Stomach (tissue), 9 donors: Measurements from ENCODE around the gene TNRC18. TPM values are rescaled to one million over a fixed set of nuclear protein-coding genes. Genes with fewer than 3 reads are reported as not detected.
"Not testable (repeated sequence)": the region's sequence is repeated elsewhere in the genome, so short reads cannot be mapped to it uniquely, and the experiment has no call there.

Experiments used
- DNase-seq, 2 donors: peaks; one replicate each; pipeline versions ENCODE4 v3.0.0 to v3.0.0-alpha.2; 2013 to 2019
- H3K27ac ChIP-seq, 5 donors: fragments of 200-600 bp in 4 of 5; sonication (generic) in 4 of 5; one replicate each; pipeline ENCODE4 v1.5.1; 2013 to 2019; ENCODE audit warnings: mild to moderate bottlenecking in 1 of 5, moderate library complexity in 1 of 5
- H3K27me3 ChIP-seq, 3 donors: fragments of 200-600 bp; sonication (generic); one replicate each; pipeline ENCODE4 v1.5.1; 2017 to 2019; ENCODE audit warnings: mixed run types in 1 of 3
- H3K36me3 ChIP-seq, 4 donors: fragments of 200-600 bp; sonication (generic); 1 replicate in 3 of 4; 2 replicates in 1 of 4; pipeline ENCODE4 v1.5.1; 2016 to 2019
- H3K4me1 ChIP-seq, 4 donors: fragments of 200-600 bp; sonication (generic); one replicate each; pipeline ENCODE4 v1.5.1; 2016 to 2019
- H3K4me3 ChIP-seq, 4 donors: fragments of 200-600 bp; sonication (generic) in 3 of 4; one replicate each; pipeline ENCODE4 v1.5.1; 2016 to 2019; ENCODE audit warnings: mild to moderate bottlenecking in 1 of 4
- H3K9me3 ChIP-seq, 4 donors: fragments of 200-600 bp; sonication (generic); one replicate each; pipeline ENCODE4 v1.5.1; 2016 to 2019
- CTCF ChIP-seq, 7 experiments: fragments of 450-650 bp in 4 of 7; fragments of 200-600 bp in 3 of 7; sonication (generic) in 3 of 7; IDR thresholded peaks; one replicate each; pipeline ENCODE4 v1.5.1; 2016 to 2019; ENCODE audit warnings: antibody characterized with exemption in 7 of 7, control low read depth in 2 of 7, mild to moderate bottlenecking in 1 of 7
- EP300 ChIP-seq: sonication (generic); formaldehyde crosslinking; IDR thresholded peaks from one replicate; pipeline ENCODE4 v1.6.1; 2017; ENCODE audit warnings: antibody characterized with exemption
- POLR2A ChIP-seq, 4 donors: fragments of 450-650 bp; IDR thresholded peaks; one replicate each; pipeline ENCODE4 v1.6.1; 2016; ENCODE audit warnings: antibody characterized with exemption in 4 of 4, control low read depth in 2 of 4, mild to moderate bottlenecking in 1 of 4, moderate library complexity in 1 of 4
- POLR2AphosphoS5 ChIP-seq, 3 donors: sonication (generic); formaldehyde crosslinking; IDR thresholded peaks; one replicate each; pipeline ENCODE4 v1.6.1; 2016; ENCODE audit warnings: antibody characterized with exemption in 3 of 3
- WGBS, 5 donors: extraction: QIAGEN DNeasy Blood & Tissue Kit in 3 of 5; methylation state at CpG; one replicate each; pipeline versions ENCODE4 v1.1.5 to v1.1.7; 2013 to 2018; 5-methylcytosine and 5-hydroxymethylcytosine counted together
- intact Hi-C: fragments of 100-400 bp; cut with DNase I; formaldehyde crosslinking; loops from one replicate; pipeline ENCODE4 v1.15.1; 2023; ENCODE audit warnings: low total_unique reads
- polyA plus RNA-seq, 3 donors: library from polyadenylated mRNA; stranded (reverse); fragments of 200-250 nt; gene quantifications; one replicate each; pipeline ENCODE4 v1.2.3, GENCODE V29; 2013
- total RNA-seq, 5 donors: library from RNA; depleted of rRNA; stranded (reverse); fragments of >200 nt; gene quantifications; one replicate each; pipeline versions ENCODE4 v1.1.0 to v1.2.3, GENCODE V29; 2014 to 2016
- donor health status: healthy with polysubstance abuse.
- donor health status: Bipolar disorder and iron deficiency.
- donor health status: healthy.

TNRC18 gene
- total and polyA plus RNA-seq, 8 donors = 8.5 to 463 (median 81.8) TPM

- H3K36me3 ChIP-seq = no peaks in the 10 kb centered on the region
- H3K4me3 ChIP-seq = peak overlapping the region; percentile 50 to 66 (median 56)
- peaks cover 0 to 19% (median 9%) of the 10 kb centered on the region in 3 donors for H3K27me3 ChIP-seq
- TF ChIP-seq CTCF (IDR thresholded peaks at IDR 0.05) (no peak), POLR2A (IDR thresholded peaks at IDR 0.05) (no peak), EP300 (no peak), POLR2AphosphoS5 (IDR thresholded peaks at IDR 0.05) (no peak)
- H3K4me1 ChIP-seq = peaks cover 13 to 23% (median 18%) of the 10 kb centered on the region in 4 donors
- intact Hi-C loops = no loop called here
- no peaks in the 10 kb centered on the region for H3K9me3 ChIP-seq
- WGBS, 5 donors = 7 to 22% (median 10%) methylated on average over 11 to 46 of the region's 46 CpGs
- peak in 1 of 2 donors; percentile 49 for DNase-seq
- peak overlapping the region in 2 of 5 donors; percentile 7 to 58 for H3K27ac ChIP-seq
Observed at GRCh38 chr7:5283421-5284303, 140.0 kb downstream of the TNRC18 start.

GRCh38 chr7:5282543-5283316 lies 140.9 kb downstream of the TNRC18 start, which contains the start of gene SLC29A4:
SLC29A4 (plus strand) TSS chr7:5282943; CDS start chr7:5287817, 4,874 bp downstream.
- intact Hi-C loops = no loop called here
- peaks cover 13 to 29% (median 18%) of the 10 kb centered on the region in 4 donors for H3K4me1 ChIP-seq
- TF ChIP-seq CTCF (IDR thresholded peaks at IDR 0.05) = no peak
- no peak for TF ChIP-seq POLR2A (IDR thresholded peaks at IDR 0.05)
- no peak for TF ChIP-seq POLR2AphosphoS5 (IDR thresholded peaks at IDR 0.05)
- TF ChIP-seq EP300 = no peak
- H3K36me3 ChIP-seq = no peaks in the 10 kb centered on the region
- peak within 1 kb of the TSS; percentile 50 to 66 (median 56) for H3K4me3 ChIP-seq
- H3K27me3 ChIP-seq = peaks cover 0 to 19% (median 9%) of the 10 kb centered on the region in 3 donors
- 0 to 1% (median 1%) methylated on average over 15 to 66 of the region's 69 CpGs; no CpG with 5 or more reads in 1 of the 5 donors for WGBS, 5 donors
- H3K27ac ChIP-seq = peak within 1 kb of the TSS in 2 of 5 donors; percentile 7 to 58
- DNase-seq = peak; percentile 62 to 77
- H3K9me3 ChIP-seq = no peaks in the 10 kb centered on the region

DNA sequence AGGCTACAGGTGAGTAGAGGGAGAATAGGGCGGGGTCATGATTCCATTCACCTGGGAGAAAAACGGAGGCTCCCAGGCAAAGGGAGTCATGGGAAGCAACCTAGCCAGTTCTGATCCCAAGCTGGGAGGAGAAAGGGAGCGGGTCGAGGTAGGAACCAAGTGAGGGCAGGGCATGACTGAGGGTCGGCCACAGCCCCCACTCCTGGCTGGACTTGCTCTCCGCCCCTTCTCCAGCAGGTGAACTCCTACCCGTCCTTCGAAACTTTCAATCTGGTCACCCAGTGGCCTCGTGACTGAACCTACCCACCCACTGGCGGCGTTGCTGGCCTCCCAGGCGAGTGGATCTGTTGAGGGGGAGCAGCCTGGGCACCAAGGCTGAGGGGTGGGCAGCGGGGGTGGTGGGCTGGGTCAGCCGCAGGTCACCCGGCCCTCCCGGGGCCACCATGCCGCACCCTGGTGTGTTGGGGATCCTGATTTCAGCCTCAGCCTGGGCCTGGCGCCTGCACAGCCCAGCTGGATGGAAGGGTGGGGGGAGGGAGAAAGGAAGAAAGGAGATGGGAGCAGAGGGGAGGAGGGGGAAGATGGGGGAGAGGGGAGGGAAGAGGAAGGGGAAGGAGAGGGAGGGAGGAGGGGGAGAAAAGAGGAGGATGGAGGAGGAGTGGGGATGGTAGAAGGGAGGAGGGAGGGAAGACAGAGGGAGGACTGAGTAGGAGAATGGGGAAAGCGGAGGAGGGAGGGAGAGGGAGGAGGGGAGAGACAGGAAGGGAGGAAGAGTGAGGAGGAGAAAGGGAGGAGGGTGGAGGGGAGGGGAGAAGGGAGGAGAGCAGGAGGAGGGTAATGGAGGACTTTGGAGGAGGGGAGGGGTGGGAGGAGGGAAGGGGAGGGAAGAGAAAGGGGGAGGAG lies 141.8 kb downstream of the TNRC18 start:
- intact Hi-C loops, H3K9me3 ChIP-seq, H3K27ac ChIP-seq, H3K36me3 ChIP-seq, H3K4me3 ChIP-seq: not testable (repeated sequence)
- DNase-seq = peak in 1 of 2 donors; percentile 46
- 41 to 54% (median 46%) methylated on average over 7 to 19 of the region's 19 CpGs for WGBS, 5 donors
- Histone ChIP-seq H3K27me3 (peaks cover 0 to 19% (median 9%) of the 10 kb centered on the region in 3 donors), H3K4me1 (peaks cover 13 to 29% (median 18%) of the 10 kb centered on the region in 4 donors)

DNA sequence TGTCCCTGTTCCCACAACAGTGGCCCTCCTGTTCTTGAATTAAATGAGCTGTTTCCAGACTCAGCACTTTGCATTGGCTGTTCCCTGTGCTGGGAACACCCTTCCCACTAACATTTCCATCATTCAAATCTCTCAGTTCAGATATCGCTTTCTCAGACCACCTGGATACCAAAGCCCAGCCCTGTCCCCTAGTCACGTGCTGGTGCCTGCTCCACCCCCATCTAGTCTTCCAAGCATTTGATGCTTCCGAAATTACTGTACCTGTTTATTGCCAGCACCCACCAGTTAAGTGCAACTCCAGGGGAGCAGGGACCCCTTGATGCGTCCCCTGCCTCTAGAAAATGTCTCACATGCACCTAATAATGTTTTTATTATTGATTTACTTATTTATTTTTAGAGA lies 143.9 kb downstream of the TNRC18 start:
- WGBS, 5 donors = 80 to 88% (median 88%) methylated on average over 4 of the region's 4 CpGs
- intact Hi-C loops = no loop called here
- no peak for TF ChIP-seq CTCF (IDR thresholded peaks at IDR 0.05)
- no peak for TF ChIP-seq EP300
- TF ChIP-seq POLR2A (IDR thresholded peaks at IDR 0.05) = no peak
- TF ChIP-seq POLR2AphosphoS5 (IDR thresholded peaks at IDR 0.05) = no peak
- no peak for DNase-seq
- H3K9me3 ChIP-seq = no peaks in the 10 kb centered on the region
- H3K27ac ChIP-seq = no peak overlapping the region
- no peak overlapping the region for H3K4me3 ChIP-seq
- H3K4me1 ChIP-seq = peaks cover 14 to 30% (median 22%) of the 10 kb centered on the region in 4 donors
- no peaks in the 10 kb centered on the region for H3K36me3 ChIP-seq
- peaks cover 0 to 18% (median 9%) of the 10 kb centered on the region in 3 donors for H3K27me3 ChIP-seq
